ENCODE data around the gene HAAO. TPM values are rescaled to one million over a fixed set of nuclear protein-coding genes. Genes with fewer than 3 reads are reported as not detected.

The HAAO gene
- total and polyA plus RNA-seq, 2 donors (not counting 1 experiment from before 2014, with no cell fraction given): 6.4 to 17.6 TPM

DNA sequence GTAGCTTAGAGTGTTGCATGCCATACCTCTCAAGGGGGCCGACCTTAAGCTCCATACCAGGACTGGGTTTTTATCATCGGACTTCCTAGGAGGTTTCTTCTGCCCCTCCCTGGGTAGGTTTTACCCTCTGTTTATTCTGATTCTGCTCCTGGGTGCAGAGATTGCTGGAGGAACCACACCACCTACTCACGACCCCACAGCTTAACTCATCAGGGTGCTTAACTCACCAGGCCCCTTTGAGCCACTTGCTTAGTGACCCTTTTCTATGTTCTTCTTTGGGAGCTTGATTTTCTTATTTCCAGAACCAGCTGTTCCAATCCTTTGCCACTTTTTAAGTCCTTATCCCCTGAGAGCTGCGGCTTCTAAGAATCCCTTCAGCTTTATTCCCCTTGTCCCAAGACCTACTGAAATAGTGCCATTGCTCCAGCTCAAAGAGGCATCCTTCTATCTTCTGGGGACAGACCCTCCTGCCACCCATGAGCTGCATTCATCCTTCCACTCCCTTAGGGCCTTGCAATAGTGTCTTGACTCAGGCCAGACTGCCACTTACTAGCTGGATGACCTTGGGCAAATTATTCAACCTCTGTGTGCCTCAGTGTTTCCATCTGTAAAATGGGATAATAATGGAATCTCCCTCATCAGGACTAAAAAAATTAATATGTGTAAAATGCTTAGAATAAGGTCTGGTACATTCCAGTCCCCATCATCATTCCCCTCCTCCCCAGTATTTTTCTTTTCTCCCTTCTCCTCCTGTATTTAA, 34.2 kb downstream of the HAAO start:
- 100% methylated on average over 2 of the region's 4 CpGs for WGBS (ENCODE audit: insufficient coverage)
- POLR2A ChIA-PET: no interaction called here
- CTCF ChIA-PET: interaction anchor here (2.0 kb wide), 1 partner anchor 13 kb away, joined by 8 read pairs; no protein-coding TSS in a partner anchor
- H3K27ac ChIP-seq (ENCODE audit: low read length in 2 of 2): no peak overlapping the region
- H3K27me3 ChIP-seq (replicated peaks in 1 of 4; ENCODE audit: control extremely low read depth in 1 of 4, control insufficient read depth in 3 of 4, insufficient read depth in 4 of 4, low read length in 3 of 4): no peaks in the 10 kb centered on the region
- H3K4me1 ChIP-seq (ENCODE audit: control insufficient read depth in 2 of 2, insufficient read depth in 2 of 2, low read length in 2 of 2): peaks cover 23 to 26% of the 10 kb centered on the region in 2 donors
- H3K79me2 ChIP-seq (ENCODE audit: control insufficient read depth, insufficient read depth, low read length): no peaks in the 10 kb centered on the region
- ATAC-seq (ENCODE audit: low read depth) (no peak), DNase-seq (no peak)
- no peaks in the 10 kb centered on the region for H4K20me1 ChIP-seq (ENCODE audit: control insufficient read depth, insufficient read depth, low read length, poor library complexity, severe bottlenecking)
- H2AFZ ChIP-seq (ENCODE audit: insufficient read depth, low read depth, low read length, poor library complexity, severe bottlenecking): no peak overlapping the region
- Mint-ChIP-seq H3K9me3 (ENCODE audit: insufficient read depth) (no peaks in the 10 kb centered on the region), H3K4me3 (no peak overlapping the region), H3K27me3 (no peaks in the 10 kb centered on the region), H3K4me1 (peaks cover 25% of the 10 kb centered on the region), H3K27ac (no peak overlapping the region)
- no peak overlapping the region for H3K4me2 ChIP-seq (replicated peaks; ENCODE audit: low read depth, low read length, poor library complexity, severe bottlenecking)
- no peak overlapping the region for H3K9ac ChIP-seq (ENCODE audit: low read length)
- H3K36me3 ChIP-seq (replicated peaks in 1 of 2; ENCODE audit: control extremely low read depth in 1 of 2, control insufficient read depth in 1 of 2, extremely low read depth in 1 of 2, insufficient read depth in 2 of 2, low read length in 1 of 2): no peaks in the 10 kb centered on the region
- TF ChIP-seq EZH2 (IDR thresholded peaks at IDR 0.05; ENCODE audit: borderline replicate concordance, insufficient read depth, low read depth, low read length, poor library complexity, severe bottlenecking): no peak
- TF ChIP-seq, protein P1, sequence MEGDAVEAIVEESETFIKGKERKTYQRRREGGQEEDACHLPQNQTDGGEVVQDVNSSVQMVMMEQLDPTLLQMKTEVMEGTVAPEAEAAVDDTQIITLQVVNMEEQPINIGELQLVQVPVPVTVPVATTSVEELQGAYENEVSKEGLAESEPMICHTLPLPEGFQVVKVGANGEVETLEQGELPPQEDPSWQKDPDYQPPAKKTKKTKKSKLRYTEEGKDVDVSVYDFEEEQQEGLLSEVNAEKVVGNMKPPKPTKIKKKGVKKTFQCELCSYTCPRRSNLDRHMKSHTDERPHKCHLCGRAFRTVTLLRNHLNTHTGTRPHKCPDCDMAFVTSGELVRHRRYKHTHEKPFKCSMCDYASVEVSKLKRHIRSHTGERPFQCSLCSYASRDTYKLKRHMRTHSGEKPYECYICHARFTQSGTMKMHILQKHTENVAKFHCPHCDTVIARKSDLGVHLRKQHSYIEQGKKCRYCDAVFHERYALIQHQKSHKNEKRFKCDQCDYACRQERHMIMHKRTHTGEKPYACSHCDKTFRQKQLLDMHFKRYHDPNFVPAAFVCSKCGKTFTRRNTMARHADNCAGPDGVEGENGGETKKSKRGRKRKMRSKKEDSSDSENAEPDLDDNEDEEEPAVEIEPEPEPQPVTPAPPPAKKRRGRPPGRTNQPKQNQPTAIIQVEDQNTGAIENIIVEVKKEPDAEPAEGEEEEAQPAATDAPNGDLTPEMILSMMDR (IDR thresholded peaks at IDR 0.05): no peak
- intact Hi-C loops (cut with micrococcal nuclease): no loop called here
- no peaks in the 10 kb centered on the region for H3K9me3 ChIP-seq (ENCODE audit: control extremely low read depth in 1 of 3, control insufficient read depth in 2 of 3, insufficient read depth in 1 of 3, low read length in 2 of 3)
- no peak overlapping the region for H3K4me3 ChIP-seq (ENCODE audit: control extremely low read depth in 1 of 5, extremely low read depth in 1 of 5, insufficient read depth in 1 of 5, low read depth in 2 of 5, low read length in 4 of 5)

DNA sequence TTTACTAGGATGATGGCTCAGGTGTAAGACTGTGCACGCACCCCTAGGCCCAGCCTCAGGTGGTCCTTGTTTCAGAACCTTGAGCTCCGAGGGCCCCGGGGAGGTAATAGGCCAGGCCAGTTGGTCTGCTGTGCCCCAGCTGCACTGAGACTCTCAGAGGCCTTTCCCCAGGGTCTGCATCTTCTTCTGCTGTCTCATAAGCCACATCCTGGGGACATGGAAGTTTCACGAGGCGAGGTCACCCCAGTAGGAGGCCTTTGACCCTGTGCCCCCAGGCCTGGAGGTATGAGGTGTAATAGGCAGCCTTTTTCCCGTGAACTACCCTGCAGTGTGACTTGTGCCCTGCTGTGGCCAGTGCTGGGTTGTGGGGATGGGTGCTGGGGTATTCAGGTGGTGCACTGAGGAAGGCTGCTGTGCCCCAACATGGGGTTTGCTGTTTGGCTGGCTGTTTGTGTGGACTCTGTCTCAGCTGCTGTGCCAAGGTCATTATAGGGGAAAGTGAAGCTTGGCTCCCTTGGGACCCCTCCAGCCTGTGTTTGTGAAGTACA, 35.3 kb downstream of the HAAO start:
- TF ChIP-seq, protein P1 (IDR thresholded peaks at IDR 0.05): no peak
- TF ChIP-seq EZH2 (IDR thresholded peaks at IDR 0.05; ENCODE audit: borderline replicate concordance, insufficient read depth, low read depth, low read length, poor library complexity, severe bottlenecking): no peak
- intact Hi-C loops (cut with micrococcal nuclease): no loop called here
- Histone ChIP-seq H3K4me3 (ENCODE audit: control extremely low read depth in 1 of 5, extremely low read depth in 1 of 5, insufficient read depth in 1 of 5, low read depth in 2 of 5, low read length in 4 of 5) (no peak overlapping the region), H3K36me3 (replicated peaks in 1 of 2; ENCODE audit: control extremely low read depth in 1 of 2, control insufficient read depth in 1 of 2, extremely low read depth in 1 of 2, insufficient read depth in 2 of 2, low read length in 1 of 2) (no peaks in the 10 kb centered on the region), H3K4me2 (replicated peaks; ENCODE audit: low read depth, low read length, poor library complexity, severe bottlenecking) (no peak overlapping the region), H3K79me2 (ENCODE audit: control insufficient read depth, insufficient read depth, low read length) (no peaks in the 10 kb centered on the region), H3K27me3 (replicated peaks in 1 of 4; ENCODE audit: control extremely low read depth in 1 of 4, control insufficient read depth in 3 of 4, insufficient read depth in 4 of 4, low read length in 3 of 4) (no peaks in the 10 kb centered on the region), H3K9me3 (ENCODE audit: control extremely low read depth in 1 of 3, control insufficient read depth in 2 of 3, insufficient read depth in 1 of 3, low read length in 2 of 3) (no peaks in the 10 kb centered on the region), H2AFZ (ENCODE audit: insufficient read depth, low read depth, low read length, poor library complexity, severe bottlenecking) (no peak overlapping the region), H4K20me1 (ENCODE audit: control insufficient read depth, insufficient read depth, low read length, poor library complexity, severe bottlenecking) (no peaks in the 10 kb centered on the region), H3K27ac (ENCODE audit: low read length in 2 of 2) (no peak overlapping the region), H3K9ac (ENCODE audit: low read length) (no peak overlapping the region), H3K4me1 (ENCODE audit: control insufficient read depth in 2 of 2, insufficient read depth in 2 of 2, low read length in 2 of 2) (peaks cover 34 to 37% of the 10 kb centered on the region in 2 donors)
- Mint-ChIP-seq H3K9me3 (ENCODE audit: insufficient read depth) (no peaks in the 10 kb centered on the region), H3K27me3 (no peaks in the 10 kb centered on the region), H3K4me1 (peaks cover 36% of the 10 kb centered on the region), H3K4me3 (no peak overlapping the region), H3K27ac (no peak overlapping the region)
- no peak for ATAC-seq (ENCODE audit: low read depth)
- POLR2A ChIA-PET: no interaction called here
- DNase-seq: no peak
- WGBS (ENCODE audit: insufficient coverage): 37% methylated on average over 6 of the region's 6 CpGs
- CTCF ChIA-PET: interaction anchor here (0.9 to 2.0 kb wide), 2 partner anchors 12 to 14 kb away, joined by 3 to 8 read pairs; no protein-coding TSS in a partner anchor

All from B cell (primary cell).